Medulla oblongata (tissue), 1 donor: ENCODE results near the gene MGAT5B.
"Not testable (repeated sequence)": the region's sequence is repeated elsewhere in the genome, so short reads cannot be mapped to it uniquely, and the experiment has no call there.

Experiments used
- DNase-seq: peaks from one replicate; pipeline ENCODE4 v3.0.0-alpha.2; 2015; ENCODE audit errors: extremely low spot score

MGAT5B gene

GRCh38 chr17:76972046-76972641 is 103.9 kb downstream of the MGAT5B start:
- DNase-seq = no peak

GRCh38 chr17:76973040-76973439 is 104.8 kb downstream of the MGAT5B start:
- DNase-seq = no peak

GRCh38 chr17:76974721-76975120 is 106.5 kb downstream of the MGAT5B start:
- DNase-seq = no peak

- DNase-seq = not testable (repeated sequence)
Measured at GRCh38 chr17:76978050-76978449, 109.8 kb downstream of the MGAT5B start.

- DNase-seq = no peak
Measured at GRCh38 chr17:76981545-76982295, 113.5 kb downstream of the MGAT5B start.

GRCh38 chr17:76982408-76983074 is 114.3 kb downstream of the MGAT5B start:
- no peak for DNase-seq

GRCh38 chr17:76983075-76983775 is 115.0 kb downstream of the MGAT5B start:
- no peak for DNase-seq

- DNase-seq = no peak
Measured at GRCh38 chr17:76986365-76986764, 118.2 kb downstream of the MGAT5B start.

GRCh38 chr17:76987486-76988093 is 119.4 kb downstream of the MGAT5B start:
- DNase-seq = no peak

GRCh38 chr17:76988796-76989195 is 120.6 kb downstream of the MGAT5B start:
- no peak for DNase-seq

GRCh38 chr17:76989519-76989918 is 121.3 kb downstream of the MGAT5B start:
- DNase-seq = no peak

- no peak for DNase-seq
Measured at GRCh38 chr17:76992891-76993290, 124.7 kb downstream of the MGAT5B start.

GRCh38 chr17:76993651-76994050 is 125.4 kb downstream of the MGAT5B start:
- no peak for DNase-seq

- no peak for DNase-seq
Measured at GRCh38 chr17:76994237-76994637, 126.0 kb downstream of the MGAT5B start.

GRCh38 chr17:76995387-76996105 is 127.3 kb downstream of the MGAT5B start:
- no peak for DNase-seq

- no peak for DNase-seq
Measured at GRCh38 chr17:76996741-76997694, 128.8 kb downstream of the MGAT5B start.

GRCh38 chr17:76997981-76998531 is 129.9 kb downstream of the MGAT5B start:
- DNase-seq = no peak

GRCh38 chr17:76998839-76999238 is 130.6 kb downstream of the MGAT5B start:
- no peak for DNase-seq
